DND-41 (cell line): ENCODE results near the gene THOC6.

Source experiments
- ATAC-seq: fragments of 200-7000 bp; cut with Tn5 transposase; 3 replicates; pipeline ENCODE4 v1.9.1; 2021; ENCODE audit warnings: low read depth; ENCODE audit not compliant: insufficient read depth
- DNase-seq: peaks from one replicate; pipeline ENCODE4 v3.0.0-alpha.2; 2020
- H2AFZ ChIP-seq: 2 replicates; pipeline ENCODE4 v1.6.0; 2012; ENCODE audit warnings: low read depth, low read length
- H3K27ac ChIP-seq: 2 replicates; pipeline ENCODE4 v1.5.1; 2012; ENCODE audit warnings: low read length, inconsistent platforms
- H3K27me3 ChIP-seq: fragments of 200-600 bp; sonication (generic); 2 replicates; pipeline ENCODE4 v1.6.0; 2012; ENCODE audit warnings: low read length, mild to moderate bottlenecking, inconsistent platforms; ENCODE audit not compliant: insufficient read depth, poor library complexity
- H3K36me3 ChIP-seq: 2 replicates; pipeline ENCODE4 v1.5.1; 2012; ENCODE audit warnings: low read length, inconsistent platforms; ENCODE audit not compliant: insufficient read depth
- H3K4me1 ChIP-seq: 2 replicates; pipeline ENCODE4 v1.5.1; 2012; ENCODE audit warnings: mild to moderate bottlenecking, low read length; ENCODE audit not compliant: insufficient read depth
- H3K4me2 ChIP-seq: 2 replicates; pipeline ENCODE4 v1.6.0; 2012; ENCODE audit warnings: mild to moderate bottlenecking, moderate library complexity, low read length, inconsistent platforms; ENCODE audit not compliant: insufficient read depth
- H3K4me3 ChIP-seq, 2 experiments: fragments of 200-600 bp in 1 of 2; shearing (Covaris generic) in 1 of 2; 2 replicates each; pipeline ENCODE4 v1.5.1; 2012 to 2016; ENCODE audit warnings: inconsistent platforms in 2 of 2, low read length in 2 of 2, mild to moderate bottlenecking in 2 of 2, low read depth in 1 of 2, moderate library complexity in 1 of 2
- H3K79me2 ChIP-seq: 2 replicates; pipeline ENCODE4 v1.6.0; 2012; ENCODE audit warnings: low read length, inconsistent platforms; ENCODE audit not compliant: insufficient read depth
- H3K9ac ChIP-seq: 2 replicates; pipeline ENCODE4 v1.6.0; 2012; ENCODE audit warnings: low read depth, mild to moderate bottlenecking, inconsistent platforms, low read length, moderate library complexity
- H3K9me3 ChIP-seq: 2 replicates; pipeline ENCODE4 v1.5.1; 2012; ENCODE audit warnings: low read length, moderate library complexity, mild to moderate bottlenecking, inconsistent platforms; ENCODE audit not compliant: insufficient read depth, severe bottlenecking
- H4K20me1 ChIP-seq: 2 replicates; pipeline ENCODE4 v1.6.0; 2012; ENCODE audit warnings: low read length; ENCODE audit not compliant: insufficient read depth
- CTCF ChIP-seq: IDR thresholded peaks from 2 replicates; pipeline ENCODE4 v1.5.1; 2012; ENCODE audit warnings: borderline replicate concordance, low read length, moderate library complexity, mild to moderate bottlenecking; ENCODE audit not compliant: poor library complexity, severe bottlenecking; ENCODE audit errors: extremely low read depth
- EZH2 ChIP-seq: IDR thresholded peaks from 3 replicates; pipeline ENCODE4 v1.6.1; 2012; ENCODE audit warnings: borderline replicate concordance, low read depth, mild to moderate bottlenecking, moderate library complexity, low read length, inconsistent platforms; ENCODE audit not compliant: severe bottlenecking

Gene THOC6

GRCh38 chr16:3063625-3064386 lies 40.0 kb downstream of the THOC6 start:
- DNase-seq (no peak), ATAC-seq (no peak)
- Histone ChIP-seq H3K4me2 (no peak overlapping the region), H3K27me3 (no peaks in the 10 kb centered on the region), H3K4me3 (no peak overlapping the region), H3K27ac (no peak overlapping the region; the same call in 1 of the 2 replicates), H3K36me3 (peaks cover 35% of the 10 kb centered on the region), H3K79me2 (peaks cover 46% of the 10 kb centered on the region), H3K9ac (no peak overlapping the region), H2AFZ (no peak overlapping the region), H4K20me1 (peaks cover 5% of the 10 kb centered on the region; the same call in 1 of the 2 replicates), H3K9me3 (no peaks in the 10 kb centered on the region), H3K4me1 (peaks cover 57% of the 10 kb centered on the region)
- TF ChIP-seq EZH2 (no peak), CTCF (no peak)

- H3K9ac ChIP-seq = peak within 1 kb of the TSS; percentile 66
- TF ChIP-seq CTCF (no peak), EZH2 (no peak)
- peaks cover 5% of the 10 kb centered on the region; the same call in 1 of the 2 replicates for H4K20me1 ChIP-seq
- H3K27me3 ChIP-seq = no peaks in the 10 kb centered on the region
- DNase-seq = peak; percentile 67
- H3K4me1 ChIP-seq = peaks cover 59% of the 10 kb centered on the region
- H3K36me3 ChIP-seq = peaks cover 42% of the 10 kb centered on the region
- H3K4me2 ChIP-seq = peak within 1 kb of the TSS; percentile 85
- peak within 1 kb of the TSS; percentile 41 to 93 for H3K4me3 ChIP-seq
- ATAC-seq = peak; percentile 57
- peak within 1 kb of the TSS; percentile 57 for H2AFZ ChIP-seq
- H3K27ac ChIP-seq = peak within 1 kb of the TSS; percentile 92
- H3K9me3 ChIP-seq = no peaks in the 10 kb centered on the region
- peaks cover 43% of the 10 kb centered on the region for H3K79me2 ChIP-seq
These were observed 41.4 kb downstream of the THOC6 start, which contains the start of gene IL32 for GRCh38 chr16:3065069-3065741. IL32 (plus strand) TSS chr16:3065640; CDS start chr16:3065812, 172 bp downstream.

- peak overlapping the region; percentile 57; the same call in 1 of the 2 replicates for H2AFZ ChIP-seq
- H3K36me3 ChIP-seq = peaks cover 42% of the 10 kb centered on the region
- peak overlapping the region; percentile 92 for H3K27ac ChIP-seq
- no peaks in the 10 kb centered on the region for H3K9me3 ChIP-seq
- peaks cover 43% of the 10 kb centered on the region for H3K79me2 ChIP-seq
- peaks cover 5% of the 10 kb centered on the region; the same call in 1 of the 2 replicates for H4K20me1 ChIP-seq
- DNase-seq (peak; percentile 48), ATAC-seq (peak; percentile 57)
- no peaks in the 10 kb centered on the region for H3K27me3 ChIP-seq
- H3K4me3 ChIP-seq = peak overlapping the region; percentile 41 to 93
- peak overlapping the region; percentile 66 for H3K9ac ChIP-seq
- peaks cover 63% of the 10 kb centered on the region for H3K4me1 ChIP-seq
- TF ChIP-seq CTCF = no peak
- TF ChIP-seq EZH2 = no peak
- H3K4me2 ChIP-seq = peak overlapping the region; percentile 85
These were observed 42.1 kb downstream of the THOC6 start for GRCh38 chr16:3065742-3066439.
